PC-3 (cell line): Measurements from ENCODE around the gene ZBTB48.

ENCODE experiments used
- EZH2 ChIP-seq: fragments of 300-600 bp; sonication (generic); IDR thresholded peaks from one replicate; pipeline ENCODE4 v1.6.1; 2017; ENCODE audit warnings: antibody characterized with exemption, mild to moderate bottlenecking, low read length; ENCODE audit not compliant: unreplicated experiment
- TF ChIP-seq, protein P1 (sequence below): fragments of 300-600 bp; sonication (generic); conservative IDR thresholded peaks from 2 replicates; pipeline ENCODE4 v1.5.1; 2017; ENCODE audit warnings: antibody characterized with exemption, low read depth, mild to moderate bottlenecking, low read length

DNA sequence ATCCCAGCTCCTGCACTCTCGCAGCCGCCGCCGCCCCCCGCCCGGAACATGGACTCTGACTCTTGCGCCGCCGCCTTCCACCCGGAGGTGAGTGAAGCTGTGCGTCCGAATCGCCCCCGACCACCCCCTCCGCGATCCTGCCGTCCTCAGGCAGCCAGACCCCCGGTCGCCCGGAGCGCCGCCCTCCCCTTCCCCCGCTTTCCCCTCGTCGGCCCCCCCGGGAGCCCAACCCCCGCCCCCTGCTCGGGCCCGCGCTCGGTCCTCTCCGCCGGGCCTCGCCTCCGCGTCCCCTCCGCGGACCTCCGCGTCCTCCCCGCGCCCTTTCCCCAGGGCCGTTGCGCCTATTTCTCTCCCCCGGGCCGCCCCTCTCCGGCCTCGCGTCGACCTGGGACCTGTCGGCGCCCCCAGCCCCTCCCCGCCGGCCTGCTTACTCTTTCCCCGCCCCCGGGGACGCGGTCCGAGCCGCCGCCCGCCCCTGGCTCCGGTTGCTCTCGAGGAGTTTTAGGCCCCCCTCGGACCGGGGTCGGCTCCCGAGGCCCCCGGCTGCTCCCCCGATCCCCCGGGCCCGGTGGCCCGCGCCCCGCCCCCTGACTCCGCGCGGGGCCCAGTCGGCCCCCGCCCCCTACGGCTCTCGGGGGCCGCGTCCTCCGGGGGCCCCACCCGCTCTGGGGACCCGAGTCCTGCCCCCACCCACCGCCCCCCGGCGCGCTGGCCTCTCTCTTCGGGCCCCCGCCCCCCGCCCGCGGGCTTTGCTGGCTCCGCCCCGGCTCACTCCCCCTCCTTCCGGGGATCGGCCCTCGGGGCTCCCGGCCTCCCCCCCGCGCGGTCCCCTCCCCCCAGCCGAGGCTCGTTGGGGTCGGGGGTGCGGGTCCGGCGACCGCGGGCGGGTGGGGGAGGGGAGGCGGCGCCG, 34.5 kb downstream of the ZBTB48 start:
- TF ChIP-seq EZH2 = no peak
- TF ChIP-seq, protein P1, sequence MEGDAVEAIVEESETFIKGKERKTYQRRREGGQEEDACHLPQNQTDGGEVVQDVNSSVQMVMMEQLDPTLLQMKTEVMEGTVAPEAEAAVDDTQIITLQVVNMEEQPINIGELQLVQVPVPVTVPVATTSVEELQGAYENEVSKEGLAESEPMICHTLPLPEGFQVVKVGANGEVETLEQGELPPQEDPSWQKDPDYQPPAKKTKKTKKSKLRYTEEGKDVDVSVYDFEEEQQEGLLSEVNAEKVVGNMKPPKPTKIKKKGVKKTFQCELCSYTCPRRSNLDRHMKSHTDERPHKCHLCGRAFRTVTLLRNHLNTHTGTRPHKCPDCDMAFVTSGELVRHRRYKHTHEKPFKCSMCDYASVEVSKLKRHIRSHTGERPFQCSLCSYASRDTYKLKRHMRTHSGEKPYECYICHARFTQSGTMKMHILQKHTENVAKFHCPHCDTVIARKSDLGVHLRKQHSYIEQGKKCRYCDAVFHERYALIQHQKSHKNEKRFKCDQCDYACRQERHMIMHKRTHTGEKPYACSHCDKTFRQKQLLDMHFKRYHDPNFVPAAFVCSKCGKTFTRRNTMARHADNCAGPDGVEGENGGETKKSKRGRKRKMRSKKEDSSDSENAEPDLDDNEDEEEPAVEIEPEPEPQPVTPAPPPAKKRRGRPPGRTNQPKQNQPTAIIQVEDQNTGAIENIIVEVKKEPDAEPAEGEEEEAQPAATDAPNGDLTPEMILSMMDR = no peak
